ENCODE measurements around the gene ACTBL2. TPM values are rescaled to one million over a fixed set of nuclear protein-coding genes. Genes with fewer than 3 reads are reported as not detected.
A peak's percentile ranks its signal among the peaks of the same experiment; 100 is the strongest.

The ACTBL2 gene
- total RNA-seq, 1 experiment from 2014 or later: not detected

DNA sequence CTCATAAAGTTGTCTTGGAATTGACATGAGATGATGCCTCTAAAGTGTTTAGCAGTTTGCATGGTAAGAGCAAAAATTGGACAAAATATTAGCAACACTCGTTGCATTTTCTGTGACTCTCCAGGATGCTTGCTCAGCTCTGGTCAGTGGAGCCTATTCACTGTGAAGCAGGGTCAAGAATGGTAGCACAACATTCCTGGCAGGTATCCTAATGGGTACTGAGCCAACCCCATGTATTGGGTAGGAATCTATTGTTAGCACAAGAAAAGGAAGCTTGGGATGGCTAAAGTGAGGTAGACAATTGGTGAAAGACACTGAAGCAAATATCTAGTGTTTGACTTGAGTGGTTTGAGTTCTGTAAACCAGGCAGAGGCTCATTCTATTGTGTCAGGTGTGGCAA, 10.4 kb upstream of the ACTBL2 start:
- DNase-seq (ENCODE audit: unreplicated experiment): peak; percentile 67
- Mint-ChIP-seq H3K36me3 (ENCODE audit: insufficient read depth, unreplicated experiment) (peaks cover 7% of the 10 kb centered on the region), H3K27me3 (ENCODE audit: insufficient read depth, unreplicated experiment) (no peaks in the 10 kb centered on the region), H3K27ac (ENCODE audit: low read depth, unreplicated experiment) (peak overlapping the region; percentile 47), H3K4me3 (ENCODE audit: unreplicated experiment) (no peak overlapping the region), H3K9me3 (ENCODE audit: unreplicated experiment) (no peaks in the 10 kb centered on the region), H3K4me1 (ENCODE audit: insufficient read depth, unreplicated experiment) (peaks cover 50% of the 10 kb centered on the region)
- CTCF ChIA-PET: interaction anchor here (0.6 to 11.2 kb wide), 4 partner anchors 66 to 194 kb away, joined by 3 to 108 read pairs (median 4); no protein-coding TSS in a partner anchor
- BruUV-seq (replicated peaks): no TSS peak
- no peak for TF ChIP-seq CTCF (IDR thresholded peaks at IDR 0.05; ENCODE audit: unreplicated experiment)
- intact Hi-C loops (cut with micrococcal nuclease): loop anchor here (5.0 to 10.0 kb wide), 3 partner anchors 111 to 692 kb away; no protein-coding TSS in a partner anchor
- POLR2A ChIA-PET: interaction anchor here (1.8 kb wide), 1 partner anchor 9 kb away, joined by 5 read pairs; no protein-coding TSS in a partner anchor

- H3K9me3 Mint-ChIP-seq (ENCODE audit: unreplicated experiment): no peaks in the 10 kb centered on the region
- peaks cover 54% of the 10 kb centered on the region for H3K4me1 Mint-ChIP-seq (ENCODE audit: insufficient read depth, unreplicated experiment)
- peaks cover 7% of the 10 kb centered on the region for H3K36me3 Mint-ChIP-seq (ENCODE audit: insufficient read depth, unreplicated experiment)
- ChIA-PET CTCF (interaction anchor here (0.6 to 11.2 kb wide), 4 partner anchors 74 to 194 kb away, joined by 3 to 108 read pairs (median 4); no protein-coding TSS in a partner anchor), POLR2A (interaction anchor here (1.8 kb wide), 1 partner anchor 9 kb away, joined by 5 read pairs; no protein-coding TSS in a partner anchor)
- DNase-seq (ENCODE audit: unreplicated experiment): no peak
- H3K27me3 Mint-ChIP-seq (ENCODE audit: insufficient read depth, unreplicated experiment): no peaks in the 10 kb centered on the region
- intact Hi-C loops (cut with micrococcal nuclease): loop anchor here (5.0 to 10.0 kb wide), 3 partner anchors 110 to 692 kb away; no protein-coding TSS in a partner anchor
- peak overlapping the region; percentile 47 for H3K27ac Mint-ChIP-seq (ENCODE audit: low read depth, unreplicated experiment)
- H3K4me3 Mint-ChIP-seq (ENCODE audit: unreplicated experiment): no peak overlapping the region
- no peak for TF ChIP-seq CTCF (IDR thresholded peaks at IDR 0.05; ENCODE audit: unreplicated experiment)
- BruUV-seq (replicated peaks): no TSS peak
Observed at GRCh38 chr5:57492632-57493031, 10.0 kb upstream of the ACTBL2 start.

- peak overlapping the region; percentile 24 for H3K27ac Mint-ChIP-seq (ENCODE audit: low read depth, unreplicated experiment)
- peaks cover 55% of the 10 kb centered on the region for H3K4me1 Mint-ChIP-seq (ENCODE audit: insufficient read depth, unreplicated experiment)
- ChIA-PET POLR2A (interaction anchor here (1.0 to 1.8 kb wide), 2 partner anchors 8 to 50 kb away, joined by 3 to 5 read pairs; no protein-coding TSS in a partner anchor), CTCF (interaction anchor here (0.5 to 11.2 kb wide), 2 partner anchors 193 to 197 kb away, joined by 4 to 108 read pairs; no protein-coding TSS in a partner anchor)
- intact Hi-C loops (cut with micrococcal nuclease): loop anchor here (5.0 to 10.0 kb wide), 3 partner anchors 109 to 693 kb away; no protein-coding TSS in a partner anchor
- peaks cover 7% of the 10 kb centered on the region for H3K36me3 Mint-ChIP-seq (ENCODE audit: insufficient read depth, unreplicated experiment)
- no peak overlapping the region for H3K4me3 Mint-ChIP-seq (ENCODE audit: unreplicated experiment)
- TF ChIP-seq CTCF (IDR thresholded peaks at IDR 0.05; ENCODE audit: unreplicated experiment): no peak
- no TSS peak for BruUV-seq (replicated peaks)
- no peaks in the 10 kb centered on the region for H3K9me3 Mint-ChIP-seq (ENCODE audit: unreplicated experiment)
- no peaks in the 10 kb centered on the region for H3K27me3 Mint-ChIP-seq (ENCODE audit: insufficient read depth, unreplicated experiment)
- DNase-seq (ENCODE audit: unreplicated experiment): no peak
Observed at GRCh38 chr5:57491369-57491965, 8.9 kb upstream of the ACTBL2 start.

GRCh38 chr5:57488215-57488955, 5.8 kb upstream of the ACTBL2 start:
- BruUV-seq (replicated peaks): no TSS peak
- Mint-ChIP-seq H3K36me3 (ENCODE audit: insufficient read depth, unreplicated experiment) (no peaks in the 10 kb centered on the region), H3K4me1 (ENCODE audit: insufficient read depth, unreplicated experiment) (peaks cover 35% of the 10 kb centered on the region), H3K4me3 (ENCODE audit: unreplicated experiment) (no peak overlapping the region), H3K9me3 (ENCODE audit: unreplicated experiment) (no peaks in the 10 kb centered on the region), H3K27ac (ENCODE audit: low read depth, unreplicated experiment) (peak overlapping the region; percentile 57), H3K27me3 (ENCODE audit: insufficient read depth, unreplicated experiment) (no peaks in the 10 kb centered on the region)
- TF ChIP-seq CTCF (IDR thresholded peaks at IDR 0.05; ENCODE audit: unreplicated experiment): no peak
- POLR2A ChIA-PET: no interaction called here
- CTCF ChIA-PET: interaction anchor here (0.6 to 0.9 kb wide), 4 partner anchors 20 to 741 kb away, joined by 3 read pairs; no protein-coding TSS in a partner anchor
- DNase-seq (ENCODE audit: unreplicated experiment): peak; percentile 49
- intact Hi-C loops (cut with micrococcal nuclease): no loop called here

Measured in MCF 10A (cell line).